HL-60 (cell line): Measurements from ENCODE around the gene ARHGAP40.

Source experiments
- CTCF ChIP-seq: IDR thresholded peaks from one replicate; pipeline ENCODE4 v1.5.1; 2011; ENCODE audit warnings: low read length, control low read depth, inconsistent platforms; ENCODE audit not compliant: insufficient read depth
- POLR2AphosphoS5 ChIP-seq: IDR thresholded peaks from 2 replicates; pipeline ENCODE4 v1.6.1; 2012; ENCODE audit warnings: low read depth

GRCh38 chr20:38665506-38666285 lies 64.1 kb downstream of the ARHGAP40 start:
- no peak for TF ChIP-seq CTCF
- no peak for TF ChIP-seq POLR2AphosphoS5
